Transverse colon (tissue), 3 donors: ENCODE data around the gene CACNA1S.

Experiments
- POLR2A ChIP-seq: fragments of 450-650 bp; IDR thresholded peaks from one replicate; pipeline ENCODE4 v1.6.1; 2016; ENCODE audit warnings: antibody characterized with exemption, mild to moderate bottlenecking, moderate library complexity
- TF ChIP-seq, protein P1 (sequence below), 5 experiments: fragments of 200-600 bp in 3 of 5; fragments of 450-650 bp in 2 of 5; sonication (generic) in 3 of 5; IDR thresholded peaks; 1 replicate in 2 of 5; 2 replicates in 3 of 5; pipeline ENCODE4 v1.5.1; 2016 to 2017; ENCODE audit warnings: antibody characterized with exemption in 5 of 5, inconsistent platforms in 3 of 5, mild to moderate bottlenecking in 2 of 5, moderate library complexity in 1 of 5

DNA sequence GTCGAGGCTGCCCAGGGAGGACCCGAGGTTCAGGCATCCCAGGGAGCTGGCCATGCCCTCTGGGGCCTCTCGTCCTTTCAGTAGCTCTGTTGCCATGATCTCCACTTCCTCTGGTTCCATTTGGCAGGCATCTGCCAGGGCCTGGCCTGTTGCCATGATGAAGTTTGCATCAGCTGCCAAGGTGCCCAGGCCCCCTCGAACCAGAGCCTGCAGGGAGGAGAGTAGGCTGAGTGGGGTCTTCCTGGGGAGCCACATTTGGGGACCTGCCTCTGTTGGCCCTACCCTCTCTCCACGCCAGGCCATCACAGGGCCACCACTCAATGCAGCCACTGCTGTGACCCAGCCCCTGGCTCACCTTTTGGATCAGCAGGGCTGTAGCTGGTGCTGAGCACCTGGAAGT, 72.3 kb downstream of the CACNA1S start:
- TF ChIP-seq POLR2A, result no peak
- TF ChIP-seq, protein P1, sequence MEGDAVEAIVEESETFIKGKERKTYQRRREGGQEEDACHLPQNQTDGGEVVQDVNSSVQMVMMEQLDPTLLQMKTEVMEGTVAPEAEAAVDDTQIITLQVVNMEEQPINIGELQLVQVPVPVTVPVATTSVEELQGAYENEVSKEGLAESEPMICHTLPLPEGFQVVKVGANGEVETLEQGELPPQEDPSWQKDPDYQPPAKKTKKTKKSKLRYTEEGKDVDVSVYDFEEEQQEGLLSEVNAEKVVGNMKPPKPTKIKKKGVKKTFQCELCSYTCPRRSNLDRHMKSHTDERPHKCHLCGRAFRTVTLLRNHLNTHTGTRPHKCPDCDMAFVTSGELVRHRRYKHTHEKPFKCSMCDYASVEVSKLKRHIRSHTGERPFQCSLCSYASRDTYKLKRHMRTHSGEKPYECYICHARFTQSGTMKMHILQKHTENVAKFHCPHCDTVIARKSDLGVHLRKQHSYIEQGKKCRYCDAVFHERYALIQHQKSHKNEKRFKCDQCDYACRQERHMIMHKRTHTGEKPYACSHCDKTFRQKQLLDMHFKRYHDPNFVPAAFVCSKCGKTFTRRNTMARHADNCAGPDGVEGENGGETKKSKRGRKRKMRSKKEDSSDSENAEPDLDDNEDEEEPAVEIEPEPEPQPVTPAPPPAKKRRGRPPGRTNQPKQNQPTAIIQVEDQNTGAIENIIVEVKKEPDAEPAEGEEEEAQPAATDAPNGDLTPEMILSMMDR (IDR thresholded peaks at IDR 0.05), result no peak
